SK-N-MC (cell line): ENCODE measurements around the gene DUSP5.

Experiments
- DNase-seq: peaks from one replicate; pipeline ENCODE4 v3.0.0-alpha.2; 2011; ENCODE audit warnings: low read depth, low spot score
- H3K27ac ChIP-seq: fragments of 200-600 bp; sonication (generic); 2 replicates; pipeline ENCODE4 v1.5.1; 2016; ENCODE audit warnings: mixed run types
- H3K36me3 ChIP-seq: fragments of 200-600 bp; sonication (generic); 2 replicates; pipeline ENCODE4 v1.6.1; 2017; ENCODE audit warnings: antibody characterized with exemption, low read length, mixed read lengths; ENCODE audit not compliant: insufficient read depth
- H3K4me3 ChIP-seq: fragments of 200-600 bp; sonication (generic); 2 replicates; pipeline ENCODE4 v1.5.1; 2016
- H3K9ac ChIP-seq: fragments of 200-600 bp; sonication (generic); 2 replicates; pipeline ENCODE4 v1.8.0; 2017; ENCODE audit warnings: mixed run types, mixed read lengths; ENCODE audit not compliant: insufficient read length
- H3K9me3 ChIP-seq: fragments of 200-600 bp; sonication (generic); 2 replicates; pipeline ENCODE4 v1.6.1; 2017; ENCODE audit warnings: low read depth, mild to moderate bottlenecking, antibody characterized with exemption, low read length, moderate library complexity, mixed read lengths
- EZH2 ChIP-seq: fragments of 200-600 bp; sonication (generic); IDR thresholded peaks from one replicate; pipeline ENCODE4 v1.6.1; 2017; ENCODE audit warnings: antibody characterized with exemption
- FOXP2 ChIP-seq: optimal IDR thresholded peaks from 2 replicates; pipeline ENCODE3; 2011; ENCODE audit warnings: mild to moderate bottlenecking, moderate library complexity; ENCODE audit not compliant: insufficient read depth; ENCODE audit errors: extremely low read length, control extremely low read depth
- POLR2AphosphoS5 ChIP-seq: IDR thresholded peaks from 2 replicates; pipeline ENCODE4 v1.6.1; 2012; ENCODE audit warnings: mild to moderate bottlenecking, low read depth, low read length, borderline replicate concordance

DUSP5 gene

DNA sequence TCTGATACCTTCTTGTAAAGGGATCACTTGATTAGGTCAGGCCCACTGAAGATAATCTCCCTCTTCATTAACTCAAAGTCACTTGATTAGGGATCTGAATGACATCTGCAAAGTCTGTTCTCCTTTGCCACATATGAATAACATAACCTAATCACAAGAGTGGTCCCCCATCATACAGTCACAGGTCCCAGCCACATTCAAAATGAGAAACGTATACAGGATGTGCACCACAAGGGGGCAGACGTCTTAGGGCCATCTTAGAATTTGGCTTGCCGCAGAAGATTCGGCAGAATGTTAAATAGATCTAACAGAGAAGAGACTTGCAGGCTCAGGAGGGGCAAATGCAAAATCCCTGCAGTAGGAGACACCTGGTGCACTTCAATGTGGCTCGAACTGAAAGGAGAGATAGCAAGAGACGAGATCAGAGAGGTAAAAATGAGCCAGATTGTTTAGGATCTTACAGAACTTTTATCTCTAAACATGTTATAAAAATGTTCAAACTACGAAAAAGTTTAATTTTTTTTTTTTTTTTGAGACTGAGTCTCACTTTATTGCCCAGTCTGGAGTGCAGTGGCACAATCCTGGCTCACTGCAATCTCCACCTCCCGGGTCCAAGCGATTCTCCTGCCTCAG, 59.4 kb downstream of the DUSP5 start:
- H3K9me3 ChIP-seq, result no peaks in the 10 kb centered on the region
- no peak overlapping the region for H3K4me3 ChIP-seq
- no peak for DNase-seq
- no peak overlapping the region for H3K9ac ChIP-seq
- no peak for TF ChIP-seq FOXP2
- TF ChIP-seq EZH2, result no peak
- H3K36me3 ChIP-seq, result no peaks in the 10 kb centered on the region
- no peak overlapping the region for H3K27ac ChIP-seq

DNA sequence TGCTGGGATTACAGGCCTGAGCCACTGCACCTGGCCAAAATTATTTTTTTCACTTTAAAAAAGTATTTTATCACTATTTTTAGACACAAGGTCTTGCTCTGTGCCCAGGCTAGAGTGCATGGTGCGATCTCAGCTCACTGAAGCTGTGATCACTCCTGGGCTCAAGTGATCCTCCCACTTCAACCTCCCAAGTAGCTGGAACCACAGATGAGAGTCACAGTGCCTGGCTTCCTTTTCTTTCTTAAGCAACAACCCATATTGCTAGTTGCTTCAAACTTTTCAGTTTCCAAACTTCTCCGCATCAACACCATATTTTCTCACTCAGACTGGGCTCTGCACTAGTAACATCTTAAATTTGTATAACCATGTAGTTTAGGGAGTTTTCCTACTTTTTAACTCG, 60.3 kb downstream of the DUSP5 start:
- TF ChIP-seq POLR2AphosphoS5 (no peak), FOXP2 (no peak), EZH2 (no peak)
- no peak for DNase-seq
- H3K4me3 ChIP-seq, result no peak overlapping the region
- H3K9me3 ChIP-seq, result no peaks in the 10 kb centered on the region
- H3K9ac ChIP-seq, result no peak overlapping the region
- H3K27ac ChIP-seq, result no peak overlapping the region
- H3K36me3 ChIP-seq, result no peaks in the 10 kb centered on the region

DNA sequence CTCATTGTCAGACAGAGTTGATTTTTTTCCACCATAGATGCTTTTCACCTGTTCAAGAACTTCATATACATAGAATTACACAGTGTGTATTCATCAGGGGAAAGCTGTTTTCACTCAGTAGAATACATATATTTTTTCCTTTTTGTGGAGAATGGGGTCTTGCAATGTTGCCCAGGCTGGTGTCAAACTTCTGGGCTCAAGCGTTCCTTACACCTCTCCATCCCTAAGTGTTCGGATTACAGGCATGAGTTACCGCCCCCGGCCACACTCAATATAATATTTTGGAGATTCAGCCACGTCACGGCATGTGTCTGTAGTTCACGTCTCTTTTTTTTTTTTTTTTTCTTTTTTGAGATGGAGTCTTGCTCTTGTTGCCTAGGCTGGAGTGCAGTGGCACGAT, 62.3 kb downstream of the DUSP5 start:
- Histone ChIP-seq H3K9me3 (no peaks in the 10 kb centered on the region), H3K27ac (no peak overlapping the region), H3K9ac (no peak overlapping the region), H3K36me3 (no peaks in the 10 kb centered on the region), H3K4me3 (no peak overlapping the region)
- no peak for DNase-seq
- no peak for TF ChIP-seq POLR2AphosphoS5
